ENCODE measurements around the gene KRTAP1-1. TPM values are rescaled to one million over a fixed set of nuclear protein-coding genes. Genes with fewer than 3 reads are reported as not detected.

The KRTAP1-1 gene
- total and polyA plus RNA-seq, 2 of the 8 experiments (the other 6 are each of a cell fraction or from before 2014, with no cell fraction given), result not detected

DNA sequence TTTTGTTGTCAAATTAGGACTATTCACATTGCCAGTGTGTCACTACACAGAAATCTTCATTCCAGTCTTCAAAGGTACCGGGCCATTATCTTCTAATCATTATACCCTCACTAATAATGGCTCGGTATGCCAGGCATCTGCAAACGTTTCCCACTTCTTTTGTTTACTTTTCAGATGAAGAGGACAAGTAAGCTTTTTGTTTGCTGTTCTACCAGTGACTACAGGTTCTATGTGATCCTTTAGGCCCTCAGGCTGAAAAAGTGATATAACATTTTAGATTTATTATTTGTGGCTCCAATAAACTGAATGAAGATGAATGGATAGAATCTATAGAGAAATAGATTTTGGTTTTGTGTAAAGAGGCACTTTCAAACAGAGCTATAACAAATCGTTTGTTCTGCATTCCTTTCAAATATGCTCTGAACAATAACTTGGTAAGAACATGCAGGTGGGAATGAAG, 31.9 kb downstream of the KRTAP1-1 start:
- ChIA-PET POLR2A (ENCODE audit: partially characterized antibody) (no interaction called here), CTCF (ENCODE audit: partially characterized antibody) (interaction anchor here (1.1 to 1.2 kb wide), 2 partner anchors 9 to 19 kb away, joined by 4 to 5 read pairs; no protein-coding TSS in a partner anchor)

More for the DNA sequence above, 31.9 kb downstream of the KRTAP1-1 start:
- H2BK20ac ChIP-seq (ENCODE audit: low read length), result no peak overlapping the region
- no peak for FAIRE-seq
- TF ChIP-seq TEAD4 (IDR thresholded peaks at IDR 0.05; ENCODE audit: low read depth, low read length) (0 out of 2 replicates have a peak, but pooled peaks have one; percentile 43), BACH1 (IDR thresholded peaks at IDR 0.05; ENCODE audit: low read length) (no peak), TAF1 (IDR thresholded peaks at IDR 0.05; ENCODE audit: low read depth, low read length) (no peak)
- TF ChIP-seq, protein P1, sequence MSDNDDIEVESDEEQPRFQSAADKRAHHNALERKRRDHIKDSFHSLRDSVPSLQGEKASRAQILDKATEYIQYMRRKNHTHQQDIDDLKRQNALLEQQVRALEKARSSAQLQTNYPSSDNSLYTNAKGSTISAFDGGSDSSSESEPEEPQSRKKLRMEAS (IDR thresholded peaks at IDR 0.05), result no peak
- TF ChIP-seq, protein P2, sequence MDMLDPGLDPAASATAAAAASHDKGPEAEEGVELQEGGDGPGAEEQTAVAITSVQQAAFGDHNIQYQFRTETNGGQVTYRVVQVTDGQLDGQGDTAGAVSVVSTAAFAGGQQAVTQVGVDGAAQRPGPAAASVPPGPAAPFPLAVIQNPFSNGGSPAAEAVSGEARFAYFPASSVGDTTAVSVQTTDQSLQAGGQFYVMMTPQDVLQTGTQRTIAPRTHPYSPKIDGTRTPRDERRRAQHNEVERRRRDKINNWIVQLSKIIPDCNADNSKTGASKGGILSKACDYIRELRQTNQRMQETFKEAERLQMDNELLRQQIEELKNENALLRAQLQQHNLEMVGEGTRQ (IDR thresholded peaks at IDR 0.05; ENCODE audit: low read length), result no peak
- WGBS, 2 experiments (ENCODE audit: extremely low coverage in 1 of 2, insufficient coverage in 1 of 2, insufficient read length in 1 of 2, insufficient replicate concordance in 2 of 2, low coverage in 1 of 2, low lambda C conversion rate in 2 of 2, missing lambda C conversion rate in 1 of 2), result 77% methylated on average over 4 of the region's 4 CpGs; no CpG with 5 or more reads in 1 of the 2 experiments
- no peak overlapping the region for H2BK120ac ChIP-seq (replicated peaks; ENCODE audit: low read depth, low read length)
- no peak overlapping the region for H3K4me2 ChIP-seq (ENCODE audit: insufficient read depth in 1 of 2, low read depth in 2 of 2, low read length in 2 of 2)
- no peaks in the 10 kb centered on the region for H3K79me2 ChIP-seq (ENCODE audit: control insufficient read depth in 1 of 2, insufficient read depth in 2 of 2, low read length in 2 of 2)
- H3K4me1 ChIP-seq (replicated peaks in 1 of 4; ENCODE audit: control insufficient read depth in 3 of 4, insufficient read depth in 4 of 4, low read length in 3 of 4), result peaks cover 0 to 10% (median 6%) of the 10 kb centered on the region in 4 experiments; a peak in 6 of 7 replicates
- no peak overlapping the region for H4K8ac ChIP-seq (ENCODE audit: extremely low read depth, insufficient read depth, low read length)
- H3K56ac ChIP-seq (replicated peaks; ENCODE audit: insufficient read length, low read depth, low read length), result no peak overlapping the region
- H2AFZ ChIP-seq (ENCODE audit: low read length), result no peak overlapping the region
- DNase-seq (ENCODE audit: low read depth in 1 of 2, low spot score in 2 of 2), result no peak
- no peak overlapping the region for H3K4me3 ChIP-seq (ENCODE audit: extremely low read depth in 1 of 4, insufficient read depth in 2 of 4, low read depth in 3 of 4, low read length in 4 of 4)
- no peak overlapping the region for H3K9ac ChIP-seq (replicated peaks in 1 of 4; ENCODE audit: extremely low read depth in 1 of 4, low read depth in 3 of 4, low read length in 3 of 4)
- H3K14ac ChIP-seq (ENCODE audit: insufficient read length), result no peak overlapping the region
- no peak overlapping the region for H2BK12ac ChIP-seq (ENCODE audit: low read depth, low read length)
- H3K23me2 ChIP-seq (ENCODE audit: low read depth, low read length), result no peaks in the 10 kb centered on the region
- no peaks in the 10 kb centered on the region for H3K27me3 ChIP-seq (replicated peaks in 1 of 4; ENCODE audit: control insufficient read depth in 3 of 4, extremely low read depth in 1 of 4, insufficient read depth in 3 of 4, low read length in 3 of 4)
- no peak overlapping the region for H3K23ac ChIP-seq (ENCODE audit: insufficient read length)
- H2AK5ac ChIP-seq (ENCODE audit: low read depth, low read length), result no peak overlapping the region
- no peaks in the 10 kb centered on the region for H4K20me1 ChIP-seq (replicated peaks in 1 of 2; ENCODE audit: control insufficient read depth in 1 of 2, insufficient read depth in 2 of 2, low read length in 2 of 2)
- H3K36me3 ChIP-seq (ENCODE audit: control insufficient read depth in 2 of 4, insufficient read depth in 4 of 4, low read length in 3 of 4), result no peaks in the 10 kb centered on the region
- H2BK15ac ChIP-seq (ENCODE audit: low read length), result no peak overlapping the region
- no peak overlapping the region for H3K4ac ChIP-seq (replicated peaks; ENCODE audit: insufficient read length, low read depth, low read length)
- H4K5ac ChIP-seq (ENCODE audit: insufficient read length, low read depth, low read length), result no peak overlapping the region
- no peaks in the 10 kb centered on the region for H3K79me1 ChIP-seq (ENCODE audit: low read depth, low read length)
- H3K9me3 ChIP-seq (ENCODE audit: insufficient read depth in 2 of 2, low read depth in 1 of 2, low read length in 1 of 2), result no peaks in the 10 kb centered on the region
- H3K27ac ChIP-seq (ENCODE audit: low read depth, low read length), result no peak overlapping the region
- H2BK5ac ChIP-seq (ENCODE audit: low read depth, low read length), result no peak overlapping the region
- no peak overlapping the region for H3K18ac ChIP-seq (ENCODE audit: extremely low read depth, low read length)
- no peak overlapping the region for H4K91ac ChIP-seq (replicated peaks; ENCODE audit: insufficient read length, low read length)

Measured in H1 (cell line).